HFFc6 (cell line): ENCODE results near the gene WDR91. TPM values are rescaled to one million over a fixed set of nuclear protein-coding genes. Genes with fewer than 3 reads are reported as not detected.

Source experiments
- DNase-seq: peaks from one replicate; pipeline ENCODE4 v3.0.0-alpha.2; 2018
- H3K27ac Mint-ChIP-seq: 2 replicates; pipeline ENCODE4 v1.8.0; 2020; ENCODE audit warnings: mild to moderate bottlenecking, mixed read lengths
- H3K27me3 Mint-ChIP-seq: 2 replicates; pipeline ENCODE4 v1.8.0; 2021; ENCODE audit warnings: mild to moderate bottlenecking, moderate library complexity, mixed read lengths; ENCODE audit not compliant: insufficient read depth
- H3K36me3 Mint-ChIP-seq: 2 replicates; pipeline ENCODE4 v1.8.0; 2021; ENCODE audit warnings: low read depth, mixed read lengths
- H3K4me1 Mint-ChIP-seq: 2 replicates; pipeline ENCODE4 v1.8.0; 2020; ENCODE audit warnings: low read depth, mixed read lengths
- H3K4me3 Mint-ChIP-seq: 2 replicates; pipeline ENCODE4 v1.8.0; 2020; ENCODE audit warnings: mild to moderate bottlenecking, moderate library complexity, mixed read lengths
- H3K9me3 Mint-ChIP-seq: 2 replicates; pipeline ENCODE4 v1.8.0; 2020; ENCODE audit warnings: mild to moderate bottlenecking, mixed read lengths
- CTCF ChIP-seq: fragments of 200-600 bp; sonication (generic); IDR thresholded peaks from 2 replicates; pipeline ENCODE4 v1.5.0; 2021; ENCODE audit warnings: antibody characterized with exemption, mild to moderate bottlenecking
- total RNA-seq, 6 experiments: library from RNA; stranded (reverse); fragmentation: NEBNext Ultra II Directional; extraction: Animal tissue kit (Norgen Biotek cat#: 25700); gene quantifications; 2 replicates in 1 of 6; 3 replicates in 5 of 6; pipeline ENCODE4 v1.2.3, GENCODE V29; 2021

The WDR91 gene
- total RNA-seq, 6 experiments from 2014 or later, result 7.5 to 12.4 (median 10.4) TPM

- peaks cover 33% of the 10 kb centered on the region for H3K9me3 Mint-ChIP-seq
- H3K27ac Mint-ChIP-seq, result no peak overlapping the region
- no peak overlapping the region for H3K4me3 Mint-ChIP-seq
- no peaks in the 10 kb centered on the region; the same call in 1 of the 2 replicates for H3K27me3 Mint-ChIP-seq
- peaks cover 52% of the 10 kb centered on the region for H3K36me3 Mint-ChIP-seq
- no peak for TF ChIP-seq CTCF
- H3K4me1 Mint-ChIP-seq, result peaks cover 7% of the 10 kb centered on the region
- DNase-seq, result no peak
These were observed 29.9 kb downstream of the WDR91 start for GRCh38 chr7:135181261-135181928.

GRCh38 chr7:135180122-135180521 lies 31.2 kb downstream of the WDR91 start:
- no peak for DNase-seq
- no peak for TF ChIP-seq CTCF
- Mint-ChIP-seq H3K9me3 (peaks cover 33% of the 10 kb centered on the region), H3K4me1 (peaks cover 7% of the 10 kb centered on the region), H3K27ac (no peak overlapping the region), H3K4me3 (no peak overlapping the region), H3K36me3 (peaks cover 48% of the 10 kb centered on the region), H3K27me3 (no peaks in the 10 kb centered on the region)

- Mint-ChIP-seq H3K36me3 (peaks cover 43% of the 10 kb centered on the region), H3K4me3 (no peak overlapping the region), H3K27me3 (no peaks in the 10 kb centered on the region), H3K27ac (no peak overlapping the region), H3K9me3 (peaks cover 33% of the 10 kb centered on the region), H3K4me1 (peaks cover 7% of the 10 kb centered on the region)
- TF ChIP-seq CTCF, result no peak
- no peak for DNase-seq
These were observed 31.9 kb downstream of the WDR91 start for GRCh38 chr7:135179321-135179925.

GRCh38 chr7:135178364-135178763 lies 33.0 kb downstream of the WDR91 start:
- Mint-ChIP-seq H3K27me3 (no peaks in the 10 kb centered on the region), H3K36me3 (peaks cover 32% of the 10 kb centered on the region), H3K4me1 (peaks cover 7% of the 10 kb centered on the region), H3K27ac (no peak overlapping the region), H3K9me3 (peaks cover 33% of the 10 kb centered on the region), H3K4me3 (no peak overlapping the region)
- TF ChIP-seq CTCF, result no peak
- no peak for DNase-seq

- peaks cover 10% of the 10 kb centered on the region for H3K4me1 Mint-ChIP-seq
- no peak for TF ChIP-seq CTCF
- no peak for DNase-seq
- H3K4me3 Mint-ChIP-seq, result no peak overlapping the region
- peaks cover 23% of the 10 kb centered on the region for H3K9me3 Mint-ChIP-seq
- peaks cover 22% of the 10 kb centered on the region for H3K36me3 Mint-ChIP-seq
- H3K27me3 Mint-ChIP-seq, result no peaks in the 10 kb centered on the region
- no peak overlapping the region for H3K27ac Mint-ChIP-seq
These were observed 34.2 kb downstream of the WDR91 start for GRCh38 chr7:135177028-135177696.
